DOHH2 (cell line): ENCODE measurements around the gene ELOVL6.

Experiments
- H3F3A ChIP-seq: fragments of 200-600 bp; sonication (generic), shearing (Covaris generic); 2 replicates; pipeline ENCODE4 v1.6.0; 2016; ENCODE audit warnings: antibody characterized with exemption, mild to moderate bottlenecking; ENCODE audit not compliant: control insufficient read depth, insufficient read depth
- H3K27ac ChIP-seq: fragments of 200-600 bp; sonication (generic); 2 replicates; pipeline ENCODE4 v1.5.1; 2014; ENCODE audit warnings: low read depth, mild to moderate bottlenecking, low read length, moderate library complexity
- H3K27me3 ChIP-seq: fragments of 200-600 bp; sonication (generic); 2 replicates; pipeline ENCODE4 v1.6.1; 2014; ENCODE audit warnings: mild to moderate bottlenecking, low read length, mixed read lengths; ENCODE audit not compliant: control insufficient read depth
- H3K36me3 ChIP-seq: fragments of 200-600 bp; sonication (generic); 2 replicates; pipeline ENCODE4 v1.6.1; 2014; ENCODE audit warnings: mild to moderate bottlenecking, low read length, moderate library complexity, mixed read lengths; ENCODE audit not compliant: control insufficient read depth
- H3K4me1 ChIP-seq: fragments of 200-600 bp; sonication (generic); 2 replicates; pipeline ENCODE4 v1.6.1; 2014; ENCODE audit warnings: mild to moderate bottlenecking, low read length, mixed read lengths; ENCODE audit not compliant: control insufficient read depth
- H3K4me2 ChIP-seq: fragments of 200-600 bp; sonication (generic); 2 replicates; pipeline ENCODE4 v1.6.0; 2014; ENCODE audit warnings: mild to moderate bottlenecking, low read length, moderate library complexity
- H3K4me3 ChIP-seq: fragments of 200-600 bp; sonication (generic); 2 replicates; pipeline ENCODE4 v1.5.1; 2014; ENCODE audit warnings: mild to moderate bottlenecking, low read length, mixed read lengths
- H3K79me2 ChIP-seq: fragments of 200-600 bp; sonication (generic); 2 replicates; pipeline ENCODE4 v1.6.1; 2014; ENCODE audit warnings: mild to moderate bottlenecking, low read length, mixed read lengths; ENCODE audit not compliant: control insufficient read depth
- H3K9me2 ChIP-seq: fragments of 200-600 bp; sonication (generic); replicated peaks from 2 replicates; pipeline ENCODE4 v1.6.1; 2014; ENCODE audit warnings: mild to moderate bottlenecking, low read length, mixed read lengths; ENCODE audit not compliant: control insufficient read depth
- H3K9me3 ChIP-seq: fragments of 200-600 bp; sonication (generic); 2 replicates; pipeline ENCODE4 v1.6.1; 2014; ENCODE audit warnings: antibody characterized with exemption, low read length, mixed read lengths; ENCODE audit not compliant: control insufficient read depth, insufficient read depth
- H4K20me1 ChIP-seq: fragments of 200-600 bp; sonication (generic); 2 replicates; pipeline ENCODE4 v1.6.0; 2014; ENCODE audit warnings: low read depth, mild to moderate bottlenecking, antibody characterized with exemption, low read length, moderate library complexity; ENCODE audit not compliant: control insufficient read depth, insufficient read depth
- CTCF ChIP-seq: fragments of 200-600 bp; sonication (generic); IDR thresholded peaks from one replicate; pipeline ENCODE4 v1.5.1; 2014; ENCODE audit warnings: antibody characterized with exemption, mild to moderate bottlenecking, low read depth, low read length; ENCODE audit not compliant: poor library complexity, severe bottlenecking
- EZH2phosphoT487 ChIP-seq: fragments of 200-600 bp; sonication (generic); IDR thresholded peaks from 2 replicates; pipeline ENCODE4 v1.6.1; 2017; ENCODE audit warnings: borderline replicate concordance, mild to moderate bottlenecking, antibody characterized with exemption, low read length, moderate library complexity, mixed read lengths

The ELOVL6 gene

DNA sequence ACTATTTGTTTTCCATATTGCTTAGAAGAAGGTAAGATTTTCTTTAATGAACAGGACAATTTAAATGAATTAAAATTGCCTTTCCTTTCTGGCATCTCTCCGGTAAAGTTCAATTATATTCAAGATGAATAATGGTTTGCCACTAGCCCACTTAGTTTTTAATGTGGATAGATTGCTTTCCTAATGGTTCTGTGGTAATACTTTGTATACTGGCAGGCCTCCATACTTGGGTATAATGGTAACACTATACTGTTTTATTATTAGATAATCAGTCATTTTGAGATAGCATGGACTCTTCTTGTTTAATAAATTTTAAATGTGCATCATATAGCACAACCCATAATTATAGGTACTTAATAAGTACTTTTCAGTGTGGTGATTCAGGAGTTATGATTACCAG is 89.5 kb downstream of the ELOVL6 start:
- Histone ChIP-seq H3K27ac (no peak overlapping the region), H4K20me1 (no peaks in the 10 kb centered on the region), H3K9me2 (no peaks in the 10 kb centered on the region), H3K27me3 (no peaks in the 10 kb centered on the region), H3K4me2 (no peak overlapping the region), H3K4me3 (no peak overlapping the region), H3K9me3 (no peaks in the 10 kb centered on the region), H3K4me1 (peaks cover 10% of the 10 kb centered on the region), H3K36me3 (peaks cover 4% of the 10 kb centered on the region; the same call in 1 of the 2 replicates), H3K79me2 (no peaks in the 10 kb centered on the region), H3F3A (no peaks in the 10 kb centered on the region)
- TF ChIP-seq CTCF (no peak), EZH2phosphoT487 (no peak)

DNA sequence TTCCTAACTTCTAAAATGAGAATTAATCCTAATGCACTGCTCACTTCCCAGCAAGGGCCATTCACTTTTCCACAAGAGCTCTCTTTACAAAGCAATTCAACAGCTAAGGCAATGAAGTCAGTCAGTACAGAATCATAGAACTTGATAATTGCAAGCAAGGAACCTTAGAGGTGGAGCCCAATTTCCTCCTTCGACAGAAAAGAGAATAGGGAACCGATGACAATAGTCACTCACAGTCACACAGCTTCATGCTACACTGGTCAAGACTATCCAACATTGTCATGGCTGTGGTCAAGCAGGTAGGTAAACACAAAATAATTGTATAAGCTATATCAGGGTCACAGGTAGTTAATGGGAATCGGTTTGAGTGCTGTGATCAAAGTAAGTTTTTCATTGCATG is 90.0 kb downstream of the ELOVL6 start:
- Histone ChIP-seq H3K36me3 (peaks cover 4% of the 10 kb centered on the region; the same call in 1 of the 2 replicates), H3K4me3 (no peak overlapping the region), H3K27me3 (no peaks in the 10 kb centered on the region), H4K20me1 (no peaks in the 10 kb centered on the region), H3F3A (no peaks in the 10 kb centered on the region), H3K9me2 (no peaks in the 10 kb centered on the region), H3K9me3 (no peaks in the 10 kb centered on the region), H3K4me1 (peaks cover 10% of the 10 kb centered on the region), H3K4me2 (0 out of 2 replicates have a peak overlapping the region, but pooled peaks have one; percentile 10), H3K79me2 (no peaks in the 10 kb centered on the region), H3K27ac (no peak overlapping the region)
- TF ChIP-seq EZH2phosphoT487 (no peak), CTCF (no peak)

DNA sequence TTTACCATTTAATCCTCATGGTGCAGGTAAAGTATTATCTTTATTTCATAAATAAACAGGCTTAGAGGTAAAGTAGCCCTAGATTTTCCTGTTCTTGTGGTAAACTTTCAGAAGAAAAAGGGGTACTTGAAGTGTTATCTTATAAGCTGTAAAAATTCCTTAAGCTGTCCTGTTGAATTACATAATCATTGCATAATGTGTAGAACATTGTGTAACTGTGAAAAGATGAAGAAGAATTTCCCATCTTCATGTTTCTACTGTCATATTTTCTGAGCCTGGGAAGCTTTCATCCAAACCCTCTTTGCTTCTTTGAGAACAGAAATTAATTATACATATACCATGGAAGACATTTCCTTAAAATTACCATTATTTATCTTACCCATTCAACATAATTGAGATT is 90.5 kb downstream of the ELOVL6 start:
- no peak overlapping the region for H3K4me2 ChIP-seq
- TF ChIP-seq CTCF (no peak), EZH2phosphoT487 (no peak)
- no peaks in the 10 kb centered on the region for H4K20me1 ChIP-seq
- peaks cover 10% of the 10 kb centered on the region for H3K4me1 ChIP-seq
- peaks cover 4% of the 10 kb centered on the region for H3K36me3 ChIP-seq
- no peaks in the 10 kb centered on the region for H3K27me3 ChIP-seq
- H3K27ac ChIP-seq = no peak overlapping the region
- no peaks in the 10 kb centered on the region for H3K9me3 ChIP-seq
- H3K9me2 ChIP-seq = no peaks in the 10 kb centered on the region
- H3F3A ChIP-seq = no peaks in the 10 kb centered on the region
- no peaks in the 10 kb centered on the region for H3K79me2 ChIP-seq
- H3K4me3 ChIP-seq = no peak overlapping the region

GRCh38 chr4:110106931-110107296 is 91.5 kb downstream of the ELOVL6 start:
- no peaks in the 10 kb centered on the region for H3K9me3 ChIP-seq
- no peaks in the 10 kb centered on the region for H3F3A ChIP-seq
- H3K36me3 ChIP-seq = peaks cover 4% of the 10 kb centered on the region
- no peaks in the 10 kb centered on the region for H3K9me2 ChIP-seq
- H3K4me2 ChIP-seq = no peak overlapping the region
- H3K79me2 ChIP-seq = no peaks in the 10 kb centered on the region
- peaks cover 10% of the 10 kb centered on the region for H3K4me1 ChIP-seq
- H3K27me3 ChIP-seq = no peaks in the 10 kb centered on the region
- H3K27ac ChIP-seq = no peak overlapping the region
- H3K4me3 ChIP-seq = no peak overlapping the region
- H4K20me1 ChIP-seq = no peaks in the 10 kb centered on the region
- TF ChIP-seq CTCF (no peak), EZH2phosphoT487 (no peak)
